NCI-H1105 treated with DMSO at 0.1 percent for 48 hours (cell line): ENCODE data around the gene DDA1.
A peak's percentile ranks its signal among the peaks of the same experiment; 100 is the strongest.
"Not testable (repeated sequence)": the region's sequence is repeated elsewhere in the genome, so short reads cannot be mapped to it uniquely, and the experiment has no call there.

Experiments used
- DNase-seq: peaks from one replicate; lab custom pipeline; 2025; lab: John Stamatoyannopoulos, UW

DDA1 gene

DNA sequence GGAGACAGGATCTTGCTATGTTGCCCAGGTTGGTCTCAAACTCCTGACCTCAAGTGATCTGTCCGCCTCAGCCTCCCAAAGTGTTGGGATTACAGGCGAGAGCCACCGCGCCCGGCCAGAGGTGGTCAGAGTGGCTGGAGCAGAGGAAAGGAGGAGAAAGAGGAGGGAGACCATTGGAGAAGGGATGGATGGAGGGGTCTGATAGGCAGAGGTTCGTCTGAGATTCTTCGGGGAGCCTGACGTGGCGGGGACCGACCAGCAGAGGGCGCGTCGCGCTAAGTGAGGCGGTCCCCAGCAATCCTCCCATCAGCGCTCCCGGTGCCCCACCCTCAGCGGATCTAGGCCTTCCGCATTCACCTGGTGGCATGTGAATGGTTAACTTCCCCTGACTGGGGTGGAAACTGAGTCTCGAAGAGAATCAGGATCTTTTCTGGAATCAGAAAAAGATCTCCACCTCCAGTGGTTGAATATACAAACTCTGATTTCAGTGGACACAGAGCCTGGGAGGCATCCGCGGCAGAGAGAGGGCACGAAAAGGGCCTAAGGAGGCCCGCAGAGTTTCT, 36.8 kb downstream of the DDA1 start:
- peak; percentile 64 for DNase-seq

DNA sequence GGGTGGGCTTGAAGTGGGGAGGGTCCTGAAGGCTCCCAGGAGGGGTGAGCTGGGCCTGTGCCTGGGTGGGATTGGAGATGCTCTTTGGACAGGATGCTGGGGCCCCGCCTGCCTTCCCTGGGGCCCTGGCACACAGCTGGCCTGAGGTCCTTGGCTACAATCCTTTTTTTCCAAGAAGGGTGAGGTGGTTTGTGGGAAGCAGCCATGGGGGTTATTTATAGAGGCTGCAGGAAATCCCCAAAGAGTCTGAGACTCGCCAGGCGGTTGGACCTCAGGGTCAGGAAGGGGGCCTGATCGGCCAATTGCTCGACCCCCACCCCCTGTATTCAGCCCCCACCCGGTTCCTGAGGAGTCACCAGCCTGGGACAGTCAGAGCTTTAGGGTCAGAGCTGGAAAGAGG, 38.0 kb downstream of the DDA1 start:
- DNase-seq: no peak

DNA sequence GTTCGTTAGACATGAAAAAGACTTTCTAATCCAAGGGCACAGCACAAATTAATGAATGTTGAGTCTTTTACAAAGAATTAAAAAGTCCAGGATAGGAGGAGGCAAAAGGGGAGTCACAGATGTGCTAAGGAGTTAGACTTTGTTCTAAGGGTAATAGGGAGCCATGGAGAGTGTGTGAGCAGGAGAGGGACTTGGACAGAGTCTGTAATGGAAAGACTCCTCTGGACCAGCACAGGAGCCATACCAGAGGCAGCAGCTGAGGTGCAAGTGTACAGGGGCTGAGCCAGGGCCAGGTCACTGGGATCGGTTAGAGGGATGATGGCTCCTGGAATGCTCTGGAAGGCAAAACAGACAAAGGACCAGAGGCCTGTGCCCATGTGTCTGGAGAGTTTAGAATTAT, 38.5 kb downstream of the DDA1 start:
- DNase-seq: no peak

DNA sequence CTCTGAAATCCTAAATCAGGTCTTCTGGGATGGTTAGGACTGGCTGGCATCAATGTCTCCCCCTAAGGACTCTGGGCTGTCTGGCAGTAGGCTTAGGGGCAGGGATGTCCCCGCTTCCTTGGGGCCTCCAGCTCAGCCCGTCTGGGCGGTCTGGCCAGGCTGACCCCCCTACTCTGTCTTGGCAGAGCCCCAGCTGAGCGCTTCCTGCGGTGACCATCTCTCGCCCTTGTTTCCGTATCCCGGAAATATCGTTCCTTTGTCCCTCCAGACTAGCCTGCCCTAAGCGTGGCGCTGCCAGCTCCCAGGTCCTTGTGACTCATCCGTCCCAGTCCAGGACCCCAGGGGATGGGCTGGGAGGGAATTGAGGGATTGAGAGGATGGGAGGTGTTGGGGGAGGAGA, 39.3 kb downstream of the DDA1 start:
- DNase-seq: no peak

DNA sequence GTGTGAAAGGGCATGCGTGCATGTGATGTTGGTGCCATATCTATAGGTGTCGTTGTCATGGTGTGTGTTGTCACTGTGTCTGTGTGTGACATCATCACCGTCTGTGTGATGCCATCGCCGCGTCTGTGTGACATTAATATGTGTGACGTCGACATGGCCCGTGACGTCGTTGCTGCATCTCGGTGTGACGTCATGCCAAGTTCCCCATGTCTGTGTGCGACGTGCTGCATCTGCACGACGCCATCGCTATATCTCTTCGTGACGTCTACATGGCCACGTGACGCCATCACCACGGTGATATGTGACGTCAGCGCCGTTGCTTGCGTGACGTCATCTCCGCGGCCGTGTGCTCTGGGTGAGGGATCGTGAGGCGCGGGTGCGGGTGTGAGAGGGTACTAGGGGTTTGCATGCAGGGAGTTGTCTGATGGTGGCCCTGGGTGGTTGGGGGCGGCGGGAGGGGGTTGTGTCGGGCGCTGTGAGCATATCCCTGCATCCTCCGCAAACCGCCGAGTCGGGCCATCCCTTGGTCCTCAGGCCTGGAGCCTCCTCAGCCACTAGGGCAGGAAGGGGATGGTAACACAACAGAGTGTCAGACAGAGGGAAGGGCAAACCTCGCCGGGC, 42.6 kb downstream of the DDA1 start:
- no peak for DNase-seq

DNA sequence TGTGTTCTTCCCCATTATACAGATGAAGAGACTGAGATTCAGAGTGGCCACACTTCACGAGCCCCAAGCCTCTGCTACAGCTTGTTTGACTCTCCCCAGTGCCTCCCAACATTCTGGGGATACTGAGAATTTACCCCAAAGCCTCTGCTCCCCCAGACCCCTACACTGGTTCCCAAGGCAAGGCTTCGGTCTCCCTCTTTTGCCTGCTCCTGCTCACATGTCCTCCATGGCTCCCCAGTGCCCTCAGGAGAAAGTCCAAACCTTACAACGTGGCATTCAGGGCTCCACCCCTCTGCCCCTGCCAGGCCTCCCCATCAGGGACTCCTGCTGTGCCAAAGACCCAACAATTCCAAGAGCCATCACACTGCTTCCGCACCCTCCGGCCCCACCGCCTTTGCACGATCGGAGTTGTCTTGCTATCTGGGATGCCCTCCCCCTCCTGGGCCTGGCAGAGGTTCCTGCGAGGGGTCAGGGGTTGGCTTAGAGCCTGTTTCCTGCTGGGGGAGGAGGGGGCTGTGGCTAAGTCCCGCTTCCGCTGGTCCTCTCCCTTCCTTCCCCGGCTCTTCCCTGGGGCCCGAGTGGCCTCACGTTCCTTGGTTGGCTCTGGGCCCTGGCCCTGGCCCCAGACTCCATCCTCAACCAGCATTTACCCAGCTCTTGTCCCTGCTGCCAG, 43.4 kb downstream of the DDA1 start:
- no peak for DNase-seq

DNA sequence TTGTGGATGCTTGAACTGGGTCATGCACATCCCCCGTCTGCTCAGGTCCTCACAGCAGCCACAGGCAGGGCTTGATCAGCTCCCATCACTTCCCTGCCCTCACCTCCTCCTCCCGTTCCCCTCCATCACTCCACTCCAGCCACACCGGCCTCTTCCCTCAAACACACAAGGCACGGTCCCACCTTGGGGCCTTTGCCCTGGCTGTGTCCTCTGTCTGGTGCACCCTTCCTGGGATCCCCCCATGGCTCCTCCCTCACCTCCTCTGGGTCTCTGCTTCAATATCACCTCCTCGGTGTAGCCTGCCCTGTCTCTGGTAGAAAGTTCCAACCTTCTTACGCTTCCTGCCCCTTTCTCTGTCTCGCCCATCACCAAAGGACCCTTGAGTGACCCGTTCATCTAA, 44.0 kb downstream of the DDA1 start:
- no peak for DNase-seq

DNA sequence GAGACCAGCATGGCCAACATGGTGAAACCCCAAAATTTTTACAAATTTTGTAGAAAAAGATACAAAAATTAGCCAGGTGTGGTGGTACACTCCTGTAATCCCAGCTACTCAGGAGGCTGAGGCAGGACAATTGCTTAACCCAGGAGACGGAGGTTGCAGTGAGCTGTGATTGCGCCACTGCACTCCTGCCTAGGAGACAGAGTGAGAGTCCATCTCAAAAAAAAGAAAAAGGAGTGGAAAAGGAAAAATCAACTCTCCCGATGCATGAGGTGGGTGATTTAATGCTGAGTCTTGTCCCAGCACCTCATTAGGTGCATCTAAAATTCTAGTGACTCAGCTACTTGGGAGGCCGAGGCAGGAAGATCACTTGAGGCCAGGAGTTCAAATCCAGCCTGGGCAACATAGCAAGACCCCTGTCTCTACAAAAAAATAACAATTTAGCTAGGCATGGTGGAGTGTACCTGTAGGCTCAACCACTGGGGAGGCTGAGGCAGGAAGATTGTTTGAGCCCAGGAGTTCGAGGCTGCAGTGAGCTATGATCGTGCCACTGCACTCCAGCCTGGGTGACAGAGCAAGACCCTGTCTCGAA, 47.8 kb downstream of the DDA1 start:
- no peak for DNase-seq

DNA sequence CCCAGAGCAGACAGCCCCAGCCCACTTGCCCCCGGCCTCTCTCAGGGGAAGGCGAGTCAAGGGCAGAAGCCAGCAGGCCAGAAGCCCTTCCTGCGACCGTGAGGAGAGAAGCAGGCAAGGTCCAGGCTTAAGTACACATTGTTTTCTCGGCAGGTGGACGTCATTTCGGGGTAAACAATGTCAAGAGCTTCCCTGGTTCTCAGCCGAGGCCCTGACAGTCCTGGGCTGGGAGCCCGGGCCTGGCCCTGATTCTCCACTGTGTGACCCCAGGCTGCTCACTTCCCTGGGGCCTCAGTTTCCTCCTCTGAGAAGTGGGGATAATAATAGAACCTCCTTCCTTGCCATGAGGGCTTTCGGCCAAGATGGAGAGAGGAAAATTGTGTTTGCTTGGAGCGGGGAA, 48.4 kb downstream of the DDA1 start:
- DNase-seq: no peak

DNA sequence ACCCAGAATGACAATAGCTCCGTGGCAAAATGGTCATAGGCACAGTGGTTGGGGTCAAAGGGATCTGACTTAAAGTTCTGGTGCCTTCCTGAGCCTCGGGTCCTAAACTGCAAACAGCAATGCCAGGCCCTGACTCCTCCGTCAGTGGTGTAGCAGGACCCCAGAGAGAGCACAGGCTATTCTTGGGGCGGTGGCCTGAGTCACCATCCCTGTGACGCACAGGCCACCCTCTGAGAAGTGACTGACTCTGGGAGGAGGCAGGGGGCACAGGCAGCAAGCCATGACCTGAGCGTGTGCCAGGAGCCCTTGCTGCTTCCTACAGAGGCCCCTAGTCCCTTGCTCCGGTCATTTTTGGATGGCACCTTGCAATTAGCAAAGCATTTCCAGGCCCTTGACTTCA, 49.0 kb downstream of the DDA1 start:
- DNase-seq: no peak

DNA sequence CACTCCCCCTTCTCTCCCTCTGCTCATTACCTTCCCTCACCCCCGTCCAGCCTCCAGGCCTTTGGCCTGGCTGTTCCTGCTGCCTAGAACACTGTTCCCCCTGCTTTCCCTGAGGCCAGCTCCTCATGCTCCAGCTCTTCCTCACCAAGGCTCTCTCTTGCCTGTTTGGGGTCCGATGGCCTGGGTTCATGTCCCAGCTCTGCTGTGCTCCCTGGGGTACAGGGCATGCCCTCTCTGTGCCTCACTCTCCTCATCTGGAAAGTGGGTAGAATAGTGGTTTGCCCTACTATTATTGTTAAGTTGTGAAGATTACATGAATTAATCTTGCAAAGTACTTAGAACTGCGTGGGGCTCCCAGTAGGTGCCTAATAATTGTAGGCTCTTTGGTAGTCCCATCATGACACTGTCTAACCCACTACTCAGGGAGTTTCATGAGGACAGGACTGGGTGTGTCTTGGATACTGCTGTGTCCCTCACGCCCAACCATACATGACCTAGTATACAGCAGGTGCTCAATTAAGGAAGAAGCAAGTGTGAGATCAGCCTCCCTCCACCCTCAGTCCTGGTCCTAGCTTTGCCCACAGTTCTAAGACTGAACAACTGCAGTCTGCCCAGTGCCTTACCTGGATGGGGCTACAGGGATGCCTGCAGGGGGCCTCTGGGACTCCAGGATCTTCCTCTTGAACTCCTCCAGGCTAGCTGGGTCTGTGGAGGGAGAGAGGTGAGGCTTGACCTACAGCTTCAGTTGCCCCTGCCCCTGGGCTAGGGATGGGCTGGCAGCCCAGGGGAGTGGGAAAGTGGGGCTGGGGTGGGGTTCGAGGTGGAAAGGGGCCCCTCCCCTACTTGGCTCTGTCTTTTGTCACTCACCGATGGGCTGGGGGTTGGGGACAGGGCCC, 50.8 kb downstream of the DDA1 start:
- DNase-seq: no peak

DNA sequence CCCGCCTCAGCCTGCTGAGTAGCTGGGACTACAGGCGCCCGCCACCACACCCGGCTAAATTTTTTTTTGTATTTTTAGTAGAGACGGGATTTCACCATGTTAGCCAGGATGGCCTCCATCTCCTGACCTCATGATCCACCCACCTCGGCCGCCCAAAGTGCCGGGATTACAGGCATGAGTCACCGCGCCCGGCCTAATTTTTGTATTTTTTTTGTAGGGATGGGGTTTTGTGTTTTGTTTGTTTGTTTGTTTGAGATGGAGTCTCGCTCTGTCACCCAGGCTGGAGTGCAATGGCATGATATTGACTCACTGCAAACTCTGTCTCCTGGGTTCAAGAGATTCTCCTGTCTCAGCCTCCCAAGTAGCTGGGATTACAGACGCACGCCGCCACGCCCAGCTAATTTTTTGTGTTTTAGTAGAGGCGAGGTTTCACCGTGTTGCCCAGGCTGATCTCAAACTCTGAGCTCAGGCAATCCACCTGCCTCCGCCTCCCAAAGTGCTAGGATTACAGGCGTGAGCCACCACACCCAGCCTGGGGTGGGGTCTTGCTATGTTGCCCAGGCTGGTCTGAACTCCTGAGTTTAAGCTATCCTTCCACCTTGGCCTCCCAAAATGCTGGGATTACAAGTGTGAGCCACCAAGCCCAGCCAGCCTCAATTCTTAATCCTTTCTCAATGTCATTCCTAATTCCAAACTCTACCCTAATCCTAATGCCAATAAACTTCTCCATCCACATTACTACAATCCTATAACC, 54.7 kb downstream of the DDA1 start:
- not testable (repeated sequence) for DNase-seq

DNA sequence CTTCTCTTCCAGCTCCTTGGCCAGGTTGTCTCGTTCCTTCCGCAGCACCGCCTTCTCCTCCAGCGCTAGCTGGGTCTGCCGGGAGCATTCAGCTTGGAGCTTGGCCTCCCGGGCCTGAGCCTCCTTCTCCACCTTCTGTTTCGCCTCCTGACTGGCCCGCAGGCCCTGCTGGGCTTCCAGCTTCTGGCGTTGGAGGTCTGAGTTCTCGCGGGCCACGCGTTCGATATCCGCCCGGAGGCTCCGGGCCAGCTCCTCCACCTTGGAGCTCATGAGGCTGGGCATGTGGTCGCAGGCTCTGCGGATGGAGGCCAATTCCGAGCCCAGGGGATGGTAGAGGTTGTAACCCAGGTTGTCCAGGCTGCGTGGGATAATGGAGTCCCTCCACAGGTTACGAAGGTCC, 56.0 kb downstream of the DDA1 start:
- DNase-seq: no peak

DNA sequence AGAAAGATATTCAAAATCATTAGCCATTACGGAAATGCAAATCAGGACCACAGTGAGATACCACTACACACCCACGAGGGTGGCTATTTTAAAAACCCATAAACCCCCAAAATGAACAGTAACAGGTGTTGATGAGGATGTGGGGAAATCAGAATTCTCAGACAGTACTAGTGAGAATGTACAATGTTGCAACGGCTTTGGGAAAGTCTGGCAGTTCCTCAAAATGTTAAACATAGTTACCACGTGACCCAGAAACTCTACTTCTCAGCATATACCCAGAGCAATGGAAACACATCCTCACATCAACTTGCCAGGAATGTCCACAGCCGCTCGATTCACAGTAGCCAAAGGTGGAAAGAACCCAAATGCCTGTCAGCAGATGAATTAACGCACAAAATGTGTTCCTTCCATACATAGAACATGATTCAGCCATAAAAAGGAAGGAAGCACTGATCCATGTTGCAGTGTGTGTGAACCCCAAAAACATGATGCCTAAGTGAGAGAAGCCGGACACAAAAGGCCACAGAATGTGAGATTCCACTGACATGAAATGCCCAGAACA, 60.7 kb downstream of the DDA1 start:
- no peak for DNase-seq
